Smooth muscle cell (in vitro differentiated cells): ENCODE measurements around the gene CDH4. TPM values are rescaled to one million over a fixed set of nuclear protein-coding genes. Genes with fewer than 3 reads are reported as not detected.

Experiments used
- DNase-seq: peaks from one replicate; lab custom pipeline; 2025; ENCODE audit not compliant: unreplicated experiment; lab: John Stamatoyannopoulos, UW
- H2AFZ ChIP-seq: fragments of 200-600 bp; sonication (generic); 2 replicates; pipeline ENCODE4 v1.6.0; 2016; ENCODE audit warnings: antibody characterized with exemption, low read depth, mild to moderate bottlenecking
- H3F3A ChIP-seq: fragments of 200-600 bp; sonication (generic); 2 replicates; pipeline ENCODE4 v1.6.0; 2017; ENCODE audit warnings: antibody characterized with exemption, low read depth
- H3K27ac ChIP-seq: fragments of 200-600 bp; sonication (generic); 2 replicates; pipeline ENCODE4 v1.5.1; 2016; ENCODE audit warnings: low read depth, mild to moderate bottlenecking
- H3K27me3 ChIP-seq: fragments of 200-600 bp; sonication (generic); 2 replicates; pipeline ENCODE4 v1.6.1; 2016; ENCODE audit warnings: low read depth, mild to moderate bottlenecking
- H3K36me3 ChIP-seq: fragments of 200-600 bp; sonication (generic); 2 replicates; pipeline ENCODE4 v1.5.1; 2016; ENCODE audit warnings: low read depth
- H3K4me1 ChIP-seq: fragments of 200-600 bp; sonication (generic); 2 replicates; pipeline ENCODE4 v1.5.1; 2016; ENCODE audit warnings: low read depth
- H3K4me2 ChIP-seq: fragments of 200-600 bp; sonication (generic); 2 replicates; pipeline ENCODE4 v1.6.0; 2016; ENCODE audit warnings: mild to moderate bottlenecking
- H3K4me3 ChIP-seq: fragments of 200-600 bp; sonication (generic); 2 replicates; pipeline ENCODE4 v1.5.1; 2016; ENCODE audit warnings: mild to moderate bottlenecking
- H3K79me2 ChIP-seq: fragments of 200-600 bp; sonication (generic); 2 replicates; pipeline ENCODE4 v1.6.0; 2016; ENCODE audit warnings: low read depth, mild to moderate bottlenecking
- H3K9ac ChIP-seq: fragments of 200-600 bp; sonication (generic); 2 replicates; pipeline ENCODE4 v1.6.0; 2016; ENCODE audit warnings: low read depth
- H3K9me3 ChIP-seq: fragments of 200-600 bp; sonication (generic); replicated peaks from 2 replicates; pipeline ENCODE4 v1.5.1; 2016; ENCODE audit warnings: low read depth
- H4K20me1 ChIP-seq: fragments of 200-600 bp; sonication (generic); 2 replicates; pipeline ENCODE4 v1.6.0; 2016; ENCODE audit warnings: low read depth
- CTCF ChIP-seq: fragments of 200-600 bp; sonication (generic); IDR thresholded peaks from 2 replicates; pipeline ENCODE4 v1.5.1; 2017; ENCODE audit warnings: borderline replicate concordance, mild to moderate bottlenecking, antibody characterized with exemption; ENCODE audit not compliant: insufficient read depth, poor library complexity, severe bottlenecking
- WGBS: methylation state at CpG from one replicate; pipeline ENCODE4 v1.1.7; 2016; ENCODE audit warnings: low lambda C conversion rate; 5-methylcytosine and 5-hydroxymethylcytosine counted together
- polyA plus RNA-seq: library from polyadenylated mRNA; unstranded; fragments of >200 nt; fragmentation: Nextera tagmentation; extraction: Ambion mirVana; gene quantifications from 2 replicates; pipeline ENCODE4 v1.2.1, GENCODE V29; 2016
- total RNA-seq: library from RNA; depleted of rRNA; stranded (reverse); fragments of >200 nt; gene quantifications from 2 replicates; pipeline ENCODE4 v1.2.3, GENCODE V29; 2014

The CDH4 gene
- total and polyA plus RNA-seq, 2 experiments from 2014 or later, result 0.03 to 0.04 TPM

- TF ChIP-seq CTCF, result no peak
- H3K27ac ChIP-seq, result no peak overlapping the region
Observed at GRCh38 chr20:61626412-61626811, 374.4 kb downstream of the CDH4 start.

GRCh38 chr20:61627791-61628415, 375.8 kb downstream of the CDH4 start:
- Histone ChIP-seq H3K27ac (no peak overlapping the region), H4K20me1 (no peaks in the 10 kb centered on the region), H3K9me3 (no peaks in the 10 kb centered on the region), H2AFZ (no peak overlapping the region), H3F3A (no peaks in the 10 kb centered on the region), H3K4me2 (no peak overlapping the region), H3K9ac (no peak overlapping the region), H3K4me1 (no peaks in the 10 kb centered on the region), H3K27me3 (peaks cover 5% of the 10 kb centered on the region), H3K79me2 (no peaks in the 10 kb centered on the region), H3K4me3 (no peak overlapping the region), H3K36me3 (no peaks in the 10 kb centered on the region)
- 93% methylated on average over 23 of the region's 27 CpGs for WGBS
- no peak for DNase-seq
- no peak for TF ChIP-seq CTCF

More at GRCh38 chr20:61626412-61626811, 374.4 kb downstream of the CDH4 start:
- H4K20me1 ChIP-seq, result no peaks in the 10 kb centered on the region
- H3F3A ChIP-seq, result no peaks in the 10 kb centered on the region
- H3K4me1 ChIP-seq, result no peaks in the 10 kb centered on the region
- 89% methylated on average over 12 of the region's 12 CpGs for WGBS
- H3K4me2 ChIP-seq, result no peak overlapping the region
- H3K27me3 ChIP-seq, result peaks cover 5% of the 10 kb centered on the region
- no peak overlapping the region for H3K9ac ChIP-seq
- DNase-seq, result no peak
- no peaks in the 10 kb centered on the region for H3K79me2 ChIP-seq
- no peak overlapping the region for H2AFZ ChIP-seq
- H3K4me3 ChIP-seq, result no peak overlapping the region
- no peaks in the 10 kb centered on the region for H3K9me3 ChIP-seq
- no peaks in the 10 kb centered on the region for H3K36me3 ChIP-seq

GRCh38 chr20:61628480-61628879, 376.4 kb downstream of the CDH4 start:
- Histone ChIP-seq H3K9ac (no peak overlapping the region), H3K79me2 (no peaks in the 10 kb centered on the region), H3K27ac (no peak overlapping the region), H3K4me2 (no peak overlapping the region), H4K20me1 (no peaks in the 10 kb centered on the region), H2AFZ (no peak overlapping the region), H3F3A (no peaks in the 10 kb centered on the region), H3K4me3 (no peak overlapping the region), H3K4me1 (no peaks in the 10 kb centered on the region), H3K36me3 (no peaks in the 10 kb centered on the region), H3K27me3 (peaks cover 5% of the 10 kb centered on the region), H3K9me3 (no peaks in the 10 kb centered on the region)
- whole genome bisulfite sequencing, result 92% methylated on average over 10 of the region's 10 CpGs
- no peak for DNase-seq
- TF ChIP-seq CTCF, result no peak
